Measurements from ENCODE around the gene JAK1.

DNA sequence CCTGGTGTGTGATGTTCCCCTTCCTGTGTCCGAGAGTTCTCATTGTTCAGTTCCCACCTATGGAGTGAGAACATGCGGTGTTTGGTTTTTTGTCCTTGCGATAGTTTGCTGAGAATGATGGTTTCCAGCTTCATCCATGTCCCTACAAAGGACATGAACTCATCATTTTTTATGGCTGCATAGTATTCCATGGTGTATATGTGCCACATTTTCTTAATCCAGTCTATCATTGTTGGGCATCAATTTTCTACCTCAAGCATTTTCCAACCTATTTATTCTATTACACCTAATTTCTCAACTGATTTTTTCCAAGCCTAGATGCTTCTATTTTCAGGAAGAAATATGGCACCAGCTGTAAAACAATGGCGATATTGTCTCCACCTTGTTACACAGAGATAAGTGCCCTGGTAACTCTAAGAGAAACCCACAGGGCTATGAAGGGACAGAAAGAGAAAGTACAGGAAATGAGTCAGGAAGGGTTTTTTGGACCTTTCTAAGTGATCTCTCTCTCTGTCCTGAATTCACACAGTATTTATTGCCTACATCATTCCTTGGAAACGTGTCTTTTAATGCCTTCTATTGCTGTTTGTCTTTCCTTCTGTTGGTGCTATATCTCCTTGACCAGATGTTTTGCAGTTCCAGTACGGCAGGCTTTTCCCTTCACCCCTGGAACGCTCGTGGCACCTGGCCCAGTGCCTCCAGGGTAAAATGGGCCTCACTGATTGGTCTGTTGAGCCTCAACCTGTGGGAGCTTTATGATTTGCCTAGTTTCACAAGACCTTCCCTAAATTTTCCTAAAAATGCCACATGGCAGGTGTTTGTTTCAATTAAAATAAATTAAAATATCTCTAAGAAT lies 14.6 kb upstream of the JAK1 start:
- TF ChIP-seq, protein P1, sequence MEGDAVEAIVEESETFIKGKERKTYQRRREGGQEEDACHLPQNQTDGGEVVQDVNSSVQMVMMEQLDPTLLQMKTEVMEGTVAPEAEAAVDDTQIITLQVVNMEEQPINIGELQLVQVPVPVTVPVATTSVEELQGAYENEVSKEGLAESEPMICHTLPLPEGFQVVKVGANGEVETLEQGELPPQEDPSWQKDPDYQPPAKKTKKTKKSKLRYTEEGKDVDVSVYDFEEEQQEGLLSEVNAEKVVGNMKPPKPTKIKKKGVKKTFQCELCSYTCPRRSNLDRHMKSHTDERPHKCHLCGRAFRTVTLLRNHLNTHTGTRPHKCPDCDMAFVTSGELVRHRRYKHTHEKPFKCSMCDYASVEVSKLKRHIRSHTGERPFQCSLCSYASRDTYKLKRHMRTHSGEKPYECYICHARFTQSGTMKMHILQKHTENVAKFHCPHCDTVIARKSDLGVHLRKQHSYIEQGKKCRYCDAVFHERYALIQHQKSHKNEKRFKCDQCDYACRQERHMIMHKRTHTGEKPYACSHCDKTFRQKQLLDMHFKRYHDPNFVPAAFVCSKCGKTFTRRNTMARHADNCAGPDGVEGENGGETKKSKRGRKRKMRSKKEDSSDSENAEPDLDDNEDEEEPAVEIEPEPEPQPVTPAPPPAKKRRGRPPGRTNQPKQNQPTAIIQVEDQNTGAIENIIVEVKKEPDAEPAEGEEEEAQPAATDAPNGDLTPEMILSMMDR (tag by site-specific recombination; IDR thresholded peaks at IDR 0.05): no peak
- TF ChIP-seq, protein P2, sequence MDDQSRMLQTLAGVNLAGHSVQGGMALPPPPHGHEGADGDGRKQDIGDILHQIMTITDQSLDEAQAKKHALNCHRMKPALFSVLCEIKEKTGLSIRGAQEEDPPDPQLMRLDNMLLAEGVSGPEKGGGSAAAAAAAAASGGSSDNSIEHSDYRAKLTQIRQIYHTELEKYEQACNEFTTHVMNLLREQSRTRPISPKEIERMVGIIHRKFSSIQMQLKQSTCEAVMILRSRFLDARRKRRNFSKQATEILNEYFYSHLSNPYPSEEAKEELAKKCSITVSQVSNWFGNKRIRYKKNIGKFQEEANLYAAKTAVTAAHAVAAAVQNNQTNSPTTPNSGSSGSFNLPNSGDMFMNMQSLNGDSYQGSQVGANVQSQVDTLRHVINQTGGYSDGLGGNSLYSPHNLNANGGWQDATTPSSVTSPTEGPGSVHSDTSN (CRISPR knock-in tag; IDR thresholded peaks at IDR 0.05): no peak
- no peak for TF ChIP-seq ZNF596 (tag by site-specific recombination; IDR thresholded peaks at IDR 0.05)
- TF ChIP-seq, protein P3, sequence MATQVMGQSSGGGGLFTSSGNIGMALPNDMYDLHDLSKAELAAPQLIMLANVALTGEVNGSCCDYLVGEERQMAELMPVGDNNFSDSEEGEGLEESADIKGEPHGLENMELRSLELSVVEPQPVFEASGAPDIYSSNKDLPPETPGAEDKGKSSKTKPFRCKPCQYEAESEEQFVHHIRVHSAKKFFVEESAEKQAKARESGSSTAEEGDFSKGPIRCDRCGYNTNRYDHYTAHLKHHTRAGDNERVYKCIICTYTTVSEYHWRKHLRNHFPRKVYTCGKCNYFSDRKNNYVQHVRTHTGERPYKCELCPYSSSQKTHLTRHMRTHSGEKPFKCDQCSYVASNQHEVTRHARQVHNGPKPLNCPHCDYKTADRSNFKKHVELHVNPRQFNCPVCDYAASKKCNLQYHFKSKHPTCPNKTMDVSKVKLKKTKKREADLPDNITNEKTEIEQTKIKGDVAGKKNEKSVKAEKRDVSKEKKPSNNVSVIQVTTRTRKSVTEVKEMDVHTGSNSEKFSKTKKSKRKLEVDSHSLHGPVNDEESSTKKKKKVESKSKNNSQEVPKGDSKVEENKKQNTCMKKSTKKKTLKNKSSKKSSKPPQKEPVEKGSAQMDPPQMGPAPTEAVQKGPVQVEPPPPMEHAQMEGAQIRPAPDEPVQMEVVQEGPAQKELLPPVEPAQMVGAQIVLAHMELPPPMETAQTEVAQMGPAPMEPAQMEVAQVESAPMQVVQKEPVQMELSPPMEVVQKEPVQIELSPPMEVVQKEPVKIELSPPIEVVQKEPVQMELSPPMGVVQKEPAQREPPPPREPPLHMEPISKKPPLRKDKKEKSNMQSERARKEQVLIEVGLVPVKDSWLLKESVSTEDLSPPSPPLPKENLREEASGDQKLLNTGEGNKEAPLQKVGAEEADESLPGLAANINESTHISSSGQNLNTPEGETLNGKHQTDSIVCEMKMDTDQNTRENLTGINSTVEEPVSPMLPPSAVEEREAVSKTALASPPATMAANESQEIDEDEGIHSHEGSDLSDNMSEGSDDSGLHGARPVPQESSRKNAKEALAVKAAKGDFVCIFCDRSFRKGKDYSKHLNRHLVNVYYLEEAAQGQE (tag by site-specific recombination; IDR thresholded peaks at IDR 0.05): no peak

All from HEK293 (cell line).